Astrocyte of the cerebellum (primary cell): Measurements from ENCODE around the gene AIG1.
"Not testable (repeated sequence)": the region's sequence is repeated elsewhere in the genome, so short reads cannot be mapped to it uniquely, and the experiment has no call there.

ENCODE experiments used
- DNase-seq: peaks from one replicate; pipeline ENCODE4 v3.0.0-alpha.2; 2011; ENCODE audit warnings: low read depth
- H3K4me3 ChIP-seq: 2 replicates; pipeline ENCODE4 v1.5.1; 2011; ENCODE audit warnings: mild to moderate bottlenecking, low read depth, low read length, moderate library complexity
- in situ Hi-C: cut with HindIII; loops from 2 replicates; pipeline ENCODE4 v1.10.0; 2017; ENCODE audit warnings: low sequenced_read_pairs
- TF ChIP-seq, protein P1 (sequence below): IDR thresholded peaks from 2 replicates; pipeline ENCODE4 v1.5.1; 2012; ENCODE audit warnings: low read length, low read depth, moderate library complexity, mild to moderate bottlenecking; ENCODE audit errors: missing control alignments

Gene AIG1

GRCh38 chr6:143074101-143074500 lies 13.4 kb downstream of the AIG1 start:
- no peak overlapping the region for H3K4me3 ChIP-seq
- no peak for DNase-seq
- TF ChIP-seq, protein P1, sequence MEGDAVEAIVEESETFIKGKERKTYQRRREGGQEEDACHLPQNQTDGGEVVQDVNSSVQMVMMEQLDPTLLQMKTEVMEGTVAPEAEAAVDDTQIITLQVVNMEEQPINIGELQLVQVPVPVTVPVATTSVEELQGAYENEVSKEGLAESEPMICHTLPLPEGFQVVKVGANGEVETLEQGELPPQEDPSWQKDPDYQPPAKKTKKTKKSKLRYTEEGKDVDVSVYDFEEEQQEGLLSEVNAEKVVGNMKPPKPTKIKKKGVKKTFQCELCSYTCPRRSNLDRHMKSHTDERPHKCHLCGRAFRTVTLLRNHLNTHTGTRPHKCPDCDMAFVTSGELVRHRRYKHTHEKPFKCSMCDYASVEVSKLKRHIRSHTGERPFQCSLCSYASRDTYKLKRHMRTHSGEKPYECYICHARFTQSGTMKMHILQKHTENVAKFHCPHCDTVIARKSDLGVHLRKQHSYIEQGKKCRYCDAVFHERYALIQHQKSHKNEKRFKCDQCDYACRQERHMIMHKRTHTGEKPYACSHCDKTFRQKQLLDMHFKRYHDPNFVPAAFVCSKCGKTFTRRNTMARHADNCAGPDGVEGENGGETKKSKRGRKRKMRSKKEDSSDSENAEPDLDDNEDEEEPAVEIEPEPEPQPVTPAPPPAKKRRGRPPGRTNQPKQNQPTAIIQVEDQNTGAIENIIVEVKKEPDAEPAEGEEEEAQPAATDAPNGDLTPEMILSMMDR, result no peak
- in situ Hi-C loops, result no loop called here

- DNase-seq, result no peak
- in situ Hi-C loops, result no loop called here
- TF ChIP-seq, protein P1, result no peak
- H3K4me3 ChIP-seq, result no peak overlapping the region
Observed at GRCh38 chr6:143074670-143075318, 14.1 kb downstream of the AIG1 start.

DNA sequence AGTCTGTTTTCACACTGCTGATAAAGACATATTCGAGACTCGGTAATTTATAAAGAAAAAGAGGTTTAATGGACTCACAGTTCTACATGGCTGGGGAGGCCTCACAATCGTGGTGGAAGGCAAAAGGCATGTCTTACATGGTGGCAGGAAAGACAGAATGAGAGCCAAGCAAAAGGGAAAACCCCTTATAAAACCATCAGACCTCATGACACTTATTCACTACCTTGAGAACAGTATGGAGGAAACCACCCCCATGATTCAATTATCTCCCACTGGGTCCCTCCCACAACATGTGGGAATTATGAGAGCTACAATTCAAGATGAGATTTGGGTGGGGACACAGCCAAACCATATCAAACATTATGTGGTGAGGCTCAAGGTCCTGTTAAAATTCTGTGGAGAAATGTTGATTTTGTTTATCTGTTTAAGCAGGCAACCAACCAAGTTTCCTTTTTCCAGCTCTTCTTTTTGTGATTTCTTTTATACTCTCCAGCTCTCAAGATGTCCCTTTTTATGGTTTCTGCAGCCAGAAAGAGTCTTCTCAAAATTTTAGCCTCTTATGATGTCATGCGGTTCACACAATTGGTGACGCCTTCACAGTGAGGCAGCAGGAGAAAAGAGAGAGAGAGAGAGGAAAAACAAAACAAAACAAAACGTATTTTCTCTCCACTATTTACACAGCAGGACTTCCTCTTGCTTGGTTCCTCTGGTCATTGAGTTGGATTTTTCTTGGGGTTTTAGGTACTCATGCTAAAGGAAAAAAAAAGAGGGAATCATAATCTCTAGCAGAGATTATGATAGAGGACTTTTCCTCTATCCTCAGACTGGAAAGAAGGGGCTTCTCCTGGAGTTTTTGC lies 18.0 kb downstream of the AIG1 start:
- H3K4me3 ChIP-seq, result no peak overlapping the region
- TF ChIP-seq, protein P1, result no peak

DNA sequence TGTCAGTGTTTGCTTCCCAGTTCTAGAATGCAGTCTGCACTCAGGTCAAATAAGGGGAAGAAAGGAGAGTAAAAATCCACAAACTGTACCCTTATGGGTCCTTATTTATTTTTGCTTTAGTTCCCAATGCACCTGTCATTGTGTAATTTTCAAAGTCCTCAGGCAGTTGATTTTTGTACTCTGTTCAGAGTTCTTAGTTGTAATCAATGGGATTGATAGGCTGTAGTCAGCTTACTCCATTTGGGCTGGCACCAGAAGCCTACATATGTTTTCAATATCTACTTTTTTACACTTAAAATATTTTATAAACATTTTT lies 18.6 kb downstream of the AIG1 start:
- TF ChIP-seq, protein P1, result no peak
- H3K4me3 ChIP-seq, result no peak overlapping the region
- DNase-seq, result no peak
- in situ Hi-C loops, result no loop called here

More for the DNA sequence above, 18.0 kb downstream of the AIG1 start:
- no peak for DNase-seq
- in situ Hi-C loops, result no loop called here

- in situ Hi-C loops, DNase-seq: not testable (repeated sequence)
Observed at GRCh38 chr6:143082274-143082673, 21.6 kb downstream of the AIG1 start.

DNA sequence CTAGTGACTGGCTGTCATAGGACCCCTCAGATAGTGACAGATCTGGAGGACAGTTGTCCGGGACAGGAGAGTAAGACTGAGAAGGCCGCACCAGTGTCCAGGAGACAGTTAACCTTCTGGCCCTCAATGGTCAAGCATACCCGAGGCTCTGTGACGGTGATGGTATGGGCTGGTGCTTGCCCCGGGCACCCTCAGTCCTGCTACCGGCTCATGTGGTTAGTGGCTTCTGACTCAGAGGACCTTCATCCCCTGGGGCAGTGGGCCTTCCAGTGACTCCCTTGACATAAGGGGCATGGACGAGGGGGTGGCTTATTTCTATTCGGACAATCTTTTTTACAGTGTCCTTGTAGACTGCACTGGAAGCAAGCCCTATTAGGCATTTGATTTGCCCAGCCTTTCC lies 23.3 kb downstream of the AIG1 start:
- in situ Hi-C loops, H3K4me3 ChIP-seq, DNase-seq: not testable (repeated sequence)

More at GRCh38 chr6:143082274-143082673, 21.6 kb downstream of the AIG1 start:
- not testable (repeated sequence) for H3K4me3 ChIP-seq

DNA sequence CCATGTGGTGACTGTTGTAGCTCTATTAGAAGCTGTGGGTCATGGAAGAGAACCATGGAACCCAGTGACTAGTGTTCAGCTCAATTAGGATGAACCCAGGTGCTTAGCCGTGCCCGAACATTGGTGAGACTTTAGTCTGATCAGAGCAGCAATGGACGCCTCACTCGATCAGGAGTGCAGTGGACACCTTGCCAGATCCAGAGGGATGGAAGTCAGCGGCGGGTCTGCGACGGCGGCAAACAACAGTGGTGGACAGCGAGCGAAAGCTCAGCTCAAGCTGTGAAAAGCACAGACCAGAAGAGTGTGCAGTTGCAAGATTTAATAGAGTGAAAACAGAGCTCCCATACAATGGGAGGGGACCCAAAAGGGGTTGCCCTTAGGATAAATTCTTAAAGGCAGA lies 26.6 kb downstream of the AIG1 start:
- H3K4me3 ChIP-seq, DNase-seq, in situ Hi-C loops: not testable (repeated sequence)

DNA sequence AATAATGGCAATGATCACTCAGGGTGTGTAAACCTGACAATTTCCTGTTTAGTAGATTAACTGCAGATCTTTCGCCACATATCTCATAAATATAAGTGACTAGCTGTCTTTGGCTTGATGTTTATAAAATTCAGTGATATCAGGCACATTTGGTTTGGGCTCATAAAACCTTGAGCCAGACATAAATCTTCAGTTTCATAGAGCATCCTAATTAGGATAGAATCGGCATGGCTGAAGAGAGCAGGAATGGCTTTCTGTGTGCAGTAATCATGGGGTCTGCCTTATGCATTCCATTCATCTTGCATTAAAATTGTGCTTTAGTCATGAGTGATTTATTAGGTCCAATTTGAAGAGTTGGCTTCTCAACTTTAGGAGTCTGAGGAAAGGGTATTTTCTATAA lies 27.2 kb downstream of the AIG1 start:
- DNase-seq, result no peak
- TF ChIP-seq, protein P1, result no peak
- no peak overlapping the region for H3K4me3 ChIP-seq
- in situ Hi-C loops, result no loop called here
